ENCODE measurements around the gene KCNJ14.

GRCh38 chr19:48445606-48446481 lies 9.5 kb upstream of the KCNJ14 start, which contains the start of gene GRWD1:
- no peak for TF ChIP-seq CTCF (IDR thresholded peaks at IDR 0.05 in 4 of 5, conservative IDR thresholded peaks at IDR 0.05 in 1 of 5)
- peak; percentile 49 to 79 for TF ChIP-seq POLR2A (IDR thresholded peaks at IDR 0.05)
